CD4-positive, alpha-beta T cell treated with Interleukin-4 for 1 hour (primary cell): Measurements from ENCODE around the gene PPP1R1C.

Source experiments
- DNase-seq, 2 donors: peaks; one replicate each; pipeline ENCODE4 v3.0.0-alpha.2; 2020 to 2022

PPP1R1C gene

DNA sequence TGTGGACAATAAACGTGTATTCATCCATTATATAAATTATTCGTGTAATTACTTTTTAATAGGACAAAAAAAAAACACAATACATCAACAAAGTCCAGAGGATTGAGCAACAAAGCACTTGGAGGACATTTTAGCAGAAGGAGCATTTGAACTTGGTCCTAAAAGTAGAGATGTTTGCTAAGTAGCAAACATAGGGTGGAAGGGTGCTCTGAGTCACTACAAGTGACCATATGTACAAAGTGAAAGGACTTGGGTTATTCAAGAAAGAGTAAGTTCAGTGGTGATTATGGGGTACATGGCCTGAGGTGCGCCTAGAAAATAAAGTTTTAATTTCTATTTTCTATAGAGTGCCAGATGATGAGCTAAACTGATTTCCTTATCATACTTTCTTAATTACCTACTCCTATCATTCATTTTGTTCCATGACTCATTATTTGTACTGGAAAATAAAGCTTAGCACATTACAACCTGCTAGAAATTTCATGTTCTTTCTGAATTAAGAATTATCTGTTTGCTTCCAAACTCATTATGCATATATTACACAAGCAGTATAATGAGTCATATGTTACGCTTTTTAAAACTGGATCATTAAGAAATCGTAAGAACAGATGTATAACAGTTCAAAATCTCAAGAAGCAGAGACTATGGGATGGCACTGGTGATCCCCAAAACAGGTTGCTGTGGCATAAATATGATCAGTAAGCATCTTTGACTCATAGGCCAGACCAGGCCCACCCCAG, 13.1 kb upstream of the PPP1R1C start:
- DNase-seq = no peak

DNA sequence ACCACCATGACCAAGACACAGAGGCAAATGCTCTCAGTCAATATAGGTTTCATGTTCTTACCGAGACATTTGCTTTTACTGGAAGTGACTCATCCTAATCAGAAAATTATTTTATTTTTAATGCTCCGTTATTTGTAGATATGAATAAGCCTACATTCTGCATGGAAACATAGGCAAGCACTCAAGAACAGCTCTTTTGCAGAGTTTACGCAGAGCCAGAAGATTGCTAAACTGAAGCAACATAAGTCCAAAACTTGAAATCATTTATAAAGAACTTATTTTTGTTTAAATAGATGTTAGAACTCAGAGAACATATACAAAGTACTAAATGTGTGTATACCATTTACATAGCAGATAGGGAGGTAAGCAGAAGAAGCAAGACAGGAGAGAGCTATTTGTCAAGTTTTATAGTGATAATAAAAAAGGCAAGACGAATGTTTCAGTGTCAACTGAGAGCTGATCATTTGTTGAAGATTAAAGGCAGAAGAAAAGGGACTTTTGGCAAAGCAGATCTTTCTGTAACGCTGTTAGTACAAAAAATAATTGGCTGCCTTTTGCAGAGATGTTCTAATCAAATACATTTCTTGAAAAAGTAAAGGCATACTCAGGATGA, 12.4 kb upstream of the PPP1R1C start:
- DNase-seq = no peak

DNA sequence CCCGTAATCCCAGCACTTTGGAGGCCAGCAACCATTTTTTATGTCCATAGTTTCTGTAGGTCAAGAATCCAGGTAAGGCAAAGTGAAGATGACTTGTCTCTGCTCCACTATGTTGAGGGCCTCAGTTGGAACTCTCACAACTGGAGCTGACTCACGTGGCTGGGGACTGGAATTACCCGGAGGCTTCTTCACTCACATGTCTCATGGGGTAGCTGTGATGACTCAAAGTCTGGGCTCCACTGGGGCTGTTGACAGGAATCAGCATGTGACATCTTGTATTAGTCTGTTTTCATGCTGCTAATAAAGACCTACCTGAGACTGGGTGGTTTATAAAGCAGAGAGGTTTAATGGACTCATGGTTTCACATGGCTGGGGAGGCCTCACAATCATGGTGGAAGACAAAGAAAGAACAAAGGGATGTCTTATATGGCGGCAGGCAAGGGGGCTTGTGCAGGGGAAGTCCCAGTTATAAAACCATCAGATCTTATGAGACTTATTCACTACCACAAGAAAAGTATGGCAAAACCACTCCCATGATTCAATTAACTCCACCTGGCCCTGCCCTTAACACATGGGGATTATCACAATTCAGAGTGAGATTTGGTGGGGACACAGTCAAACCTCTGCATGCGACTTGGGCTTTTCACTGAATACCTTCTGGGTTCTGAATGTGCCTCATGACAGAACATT, 7.8 kb upstream of the PPP1R1C start:
- DNase-seq = no peak

DNA sequence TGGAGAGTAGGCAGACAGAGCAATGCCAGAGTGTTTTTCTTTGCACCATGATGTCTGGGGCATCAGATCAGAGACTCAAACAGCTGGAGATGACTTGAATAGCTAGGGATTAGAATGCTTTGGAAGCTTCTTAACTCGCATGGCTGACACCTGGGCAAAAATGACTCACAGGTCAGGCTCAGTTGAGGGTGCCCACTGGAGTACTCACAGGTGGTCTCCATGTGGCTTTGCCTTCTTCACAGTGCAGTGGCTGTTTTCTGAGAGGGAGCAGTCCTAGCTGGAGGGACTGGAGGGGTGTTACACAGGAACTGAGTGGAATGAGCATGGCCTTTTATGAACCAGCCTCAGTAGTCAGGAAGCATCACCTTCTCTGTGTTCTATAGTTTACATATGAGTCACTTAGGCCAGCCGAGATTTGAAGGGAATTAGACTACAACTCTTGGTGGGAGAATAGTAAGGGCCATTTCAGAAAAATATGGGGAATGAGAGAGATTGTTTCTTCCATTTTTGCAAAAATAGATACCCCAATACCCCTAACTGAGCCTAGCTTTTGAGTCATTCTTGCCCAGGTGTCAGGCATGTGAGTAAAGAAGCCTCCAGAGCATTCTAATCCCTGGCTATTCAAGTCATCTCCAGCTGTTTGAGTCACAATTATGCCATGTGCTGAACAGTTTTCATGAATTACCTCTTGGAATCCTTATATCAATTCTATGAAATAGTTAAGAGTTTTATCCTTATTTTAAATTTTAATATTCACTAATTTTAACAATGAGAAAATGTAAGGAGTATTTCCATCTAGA, 7.1 kb upstream of the PPP1R1C start:
- no peak for DNase-seq

DNA sequence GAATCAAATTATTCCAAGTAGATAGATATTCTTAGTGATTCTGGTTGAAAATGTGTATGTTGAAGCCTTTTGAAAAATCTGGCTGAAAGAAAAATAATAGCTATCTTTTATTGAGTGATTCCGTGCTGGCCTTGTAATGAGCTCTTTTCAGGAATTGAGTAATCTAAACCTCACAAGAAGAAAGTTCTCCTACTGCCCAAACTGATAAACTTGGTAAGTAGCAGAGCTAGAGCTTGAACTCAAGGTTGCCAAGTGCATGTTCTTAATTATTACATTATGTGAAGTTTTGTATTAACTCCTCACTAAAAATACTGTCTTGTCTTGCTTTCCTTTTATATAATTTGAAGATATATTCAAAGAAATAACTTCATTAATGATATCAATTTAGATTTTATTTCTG, 1.6 kb upstream of the PPP1R1C start:
- no peak for DNase-seq

DNA sequence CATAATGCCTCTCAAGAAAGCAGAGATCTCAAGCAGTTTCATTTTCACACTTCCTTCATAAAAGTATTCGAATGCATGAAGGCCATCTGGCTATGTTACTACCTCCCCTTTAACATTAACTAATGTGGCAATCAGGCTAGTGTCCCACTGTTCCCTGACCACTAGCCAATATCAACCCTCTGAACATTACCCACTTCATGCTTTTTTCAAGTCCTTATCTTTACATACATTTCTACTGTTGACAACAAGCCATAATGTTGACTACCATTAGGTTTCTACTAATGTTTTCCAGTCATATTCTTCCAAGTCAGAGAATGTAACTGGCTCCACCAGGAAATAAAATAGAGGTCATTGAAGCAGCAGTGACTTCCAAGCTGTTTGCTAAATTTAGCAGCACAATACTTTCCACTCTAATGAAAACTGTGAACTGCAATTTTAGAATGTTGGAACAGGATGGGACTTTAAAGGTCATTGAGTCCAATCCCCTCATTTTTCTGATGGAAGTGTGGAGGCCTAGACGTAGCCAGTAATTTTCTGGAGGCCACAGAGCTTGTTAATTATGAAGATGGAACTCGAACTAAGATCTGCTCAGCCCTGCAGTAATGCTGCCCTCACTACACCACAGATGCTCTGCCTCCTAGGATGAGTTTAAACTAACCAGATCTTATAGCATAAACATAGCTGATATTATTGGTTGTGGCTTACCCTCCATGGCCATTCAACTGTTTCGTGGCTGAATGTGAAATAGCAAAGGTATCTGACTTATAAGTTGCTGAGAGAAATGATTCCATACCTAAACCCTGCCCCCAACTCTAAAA, 630 bp upstream of the PPP1R1C start:
- DNase-seq = no peak

DNA sequence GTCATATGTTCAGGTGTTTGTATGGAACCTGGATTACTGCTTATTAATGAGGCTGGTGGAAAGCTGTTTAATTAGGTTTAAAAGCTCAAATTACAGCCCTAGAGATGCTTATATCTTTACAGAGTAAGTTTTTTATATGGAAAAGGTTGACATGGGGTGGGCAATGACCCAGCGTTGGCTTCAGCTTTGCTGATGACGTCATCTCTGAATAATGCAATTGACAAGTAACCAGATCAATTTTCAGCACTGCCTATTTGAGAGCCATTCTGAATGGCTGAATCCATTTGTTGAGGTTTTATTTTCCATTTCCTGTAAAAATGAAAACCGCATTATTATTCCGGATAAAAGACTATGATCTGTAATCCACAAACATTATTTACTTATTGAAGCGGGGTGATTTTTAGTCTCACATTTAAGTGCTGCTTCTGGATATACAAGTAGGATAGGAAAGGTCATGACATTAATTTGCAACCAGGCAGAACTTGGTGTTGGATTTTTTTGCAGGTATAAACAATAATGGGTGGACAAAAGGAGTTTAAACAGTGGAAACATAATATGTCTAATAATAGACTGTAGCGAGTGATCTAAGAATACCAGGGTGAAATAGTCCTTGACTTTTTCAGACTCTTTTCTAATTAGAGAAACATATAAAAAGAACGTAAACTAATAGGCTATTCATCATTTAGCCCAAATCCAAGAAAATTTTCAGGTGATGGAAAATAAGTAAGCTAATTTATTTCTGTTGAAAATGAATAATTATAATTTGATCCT, 2.7 kb downstream of the PPP1R1C start:
- DNase-seq = no peak

DNA sequence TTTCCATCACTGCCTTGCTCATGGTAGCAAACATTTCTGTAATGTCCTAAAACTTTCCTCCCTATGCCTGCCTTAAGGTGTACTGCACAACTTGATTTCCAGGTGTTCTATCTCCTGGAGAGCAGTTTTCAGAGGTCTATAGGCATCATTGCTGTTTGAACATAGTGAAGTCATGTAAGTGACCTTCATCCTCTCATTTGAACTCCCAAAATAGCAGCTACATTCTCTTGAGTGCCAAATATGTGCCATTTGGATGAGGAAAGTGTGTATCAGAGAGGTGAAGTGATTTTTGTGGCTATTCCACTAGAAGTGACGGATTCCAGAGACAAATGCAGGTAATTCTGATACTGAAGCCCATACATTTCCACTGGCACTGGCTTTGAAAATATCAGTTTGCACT, 3.4 kb downstream of the PPP1R1C start:
- no peak for DNase-seq

DNA sequence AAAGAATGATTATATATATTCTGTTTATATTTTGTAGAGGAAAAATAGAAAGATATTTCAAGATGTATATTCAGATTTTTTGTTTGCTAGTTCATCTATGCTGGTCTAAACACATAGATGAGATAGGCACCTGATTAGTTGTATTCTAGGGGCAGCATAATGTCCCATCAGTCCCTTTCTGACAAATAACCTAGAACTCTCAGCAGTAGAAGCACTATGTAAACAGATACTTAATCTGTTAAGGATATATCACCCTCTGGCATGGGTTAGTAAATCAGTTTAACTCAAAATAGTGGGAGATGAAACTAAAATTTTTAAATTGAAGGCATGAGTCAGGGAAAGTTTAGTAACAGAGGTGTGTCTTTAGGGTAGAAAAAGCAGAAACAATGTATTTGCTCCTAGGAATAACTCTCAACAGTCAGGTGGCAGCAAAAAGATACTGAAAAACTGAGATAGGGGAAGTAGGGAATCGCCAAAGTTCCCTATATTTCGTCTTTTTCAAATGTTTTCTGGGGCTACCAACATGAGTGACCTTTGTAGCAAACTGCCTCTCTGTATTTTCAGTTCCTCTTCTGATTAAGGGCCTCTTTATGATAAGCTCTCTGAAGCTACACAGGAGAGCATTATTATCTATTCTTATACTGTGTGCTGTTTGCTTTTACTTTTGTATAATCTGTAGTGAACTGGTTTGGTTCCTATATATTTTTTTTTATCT, 5.7 kb downstream of the PPP1R1C start:
- peak in 1 of 2 donors; percentile 15 for DNase-seq

DNA sequence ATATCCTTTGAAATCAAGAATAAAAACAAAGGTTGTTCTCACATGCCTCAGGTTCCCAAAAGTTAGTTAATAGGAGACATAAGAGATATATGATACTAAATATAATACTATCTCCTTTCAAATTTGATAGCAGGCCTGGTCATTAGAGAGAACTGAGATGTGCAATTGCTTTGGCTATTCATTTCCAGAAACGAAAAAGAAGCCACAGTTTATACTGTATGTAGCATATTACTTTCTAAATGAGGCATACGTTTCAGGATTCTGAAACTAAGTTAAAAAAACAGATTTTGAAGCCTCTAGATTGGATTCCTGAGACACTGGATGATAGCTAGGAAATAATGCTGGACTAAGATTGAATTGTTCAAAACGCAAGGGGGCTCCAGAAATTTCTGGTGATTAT, 7.1 kb downstream of the PPP1R1C start:
- DNase-seq = no peak

DNA sequence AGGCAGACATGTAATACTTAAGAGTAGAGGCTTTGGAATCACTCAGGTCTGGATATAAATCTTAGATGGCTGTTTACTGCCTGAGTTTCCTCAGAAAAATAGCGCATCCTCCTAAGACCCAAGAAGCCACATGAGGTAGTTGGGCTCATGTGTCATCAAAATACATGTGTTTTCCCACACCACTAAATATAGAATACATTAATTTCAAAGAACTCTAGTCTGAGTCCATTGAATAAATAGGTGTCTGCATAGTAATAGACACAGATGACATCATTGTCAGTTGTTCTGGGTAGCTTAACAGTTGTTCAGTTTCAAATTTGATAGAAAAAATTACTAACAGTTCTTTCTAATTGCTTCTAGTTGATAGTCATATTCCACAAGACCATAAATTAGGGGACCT, 9.6 kb downstream of the PPP1R1C start:
- DNase-seq = no peak

DNA sequence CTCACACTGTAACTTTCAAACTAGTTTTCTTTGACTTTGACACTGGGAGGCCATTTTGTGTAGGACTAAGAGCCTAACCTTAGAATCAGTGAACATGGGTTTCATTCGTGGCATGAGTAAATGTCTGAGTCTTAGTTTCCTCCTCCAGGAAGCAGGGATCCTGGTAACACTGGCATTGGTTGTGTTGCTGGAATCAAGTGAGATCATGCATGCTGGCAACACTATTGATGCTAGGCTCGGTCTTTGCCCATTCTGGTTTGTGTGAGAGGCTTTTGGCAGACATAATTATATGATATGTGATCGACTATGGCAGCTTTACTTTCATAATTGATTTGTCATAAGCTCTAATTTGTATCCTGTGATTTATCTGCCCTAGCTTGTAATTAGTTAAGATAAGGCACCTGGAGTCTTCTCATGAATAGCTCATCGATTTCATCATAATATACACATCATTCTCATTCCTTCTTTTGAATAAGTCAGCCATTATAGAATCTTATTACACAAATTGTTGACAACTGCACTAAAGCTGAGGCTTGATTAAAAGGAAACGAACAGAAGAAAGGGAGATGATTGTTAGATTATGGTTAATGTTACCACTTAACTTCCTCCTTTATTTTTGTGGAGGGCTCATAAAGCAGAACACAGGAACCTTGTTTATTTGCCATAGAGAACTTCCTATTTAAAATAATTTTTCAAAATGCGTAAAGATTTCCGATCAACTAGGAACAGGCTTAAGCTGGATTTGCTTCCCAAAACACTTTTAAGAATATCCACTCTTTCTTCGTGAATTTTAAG, 12.6 kb downstream of the PPP1R1C start:
- DNase-seq = no peak

DNA sequence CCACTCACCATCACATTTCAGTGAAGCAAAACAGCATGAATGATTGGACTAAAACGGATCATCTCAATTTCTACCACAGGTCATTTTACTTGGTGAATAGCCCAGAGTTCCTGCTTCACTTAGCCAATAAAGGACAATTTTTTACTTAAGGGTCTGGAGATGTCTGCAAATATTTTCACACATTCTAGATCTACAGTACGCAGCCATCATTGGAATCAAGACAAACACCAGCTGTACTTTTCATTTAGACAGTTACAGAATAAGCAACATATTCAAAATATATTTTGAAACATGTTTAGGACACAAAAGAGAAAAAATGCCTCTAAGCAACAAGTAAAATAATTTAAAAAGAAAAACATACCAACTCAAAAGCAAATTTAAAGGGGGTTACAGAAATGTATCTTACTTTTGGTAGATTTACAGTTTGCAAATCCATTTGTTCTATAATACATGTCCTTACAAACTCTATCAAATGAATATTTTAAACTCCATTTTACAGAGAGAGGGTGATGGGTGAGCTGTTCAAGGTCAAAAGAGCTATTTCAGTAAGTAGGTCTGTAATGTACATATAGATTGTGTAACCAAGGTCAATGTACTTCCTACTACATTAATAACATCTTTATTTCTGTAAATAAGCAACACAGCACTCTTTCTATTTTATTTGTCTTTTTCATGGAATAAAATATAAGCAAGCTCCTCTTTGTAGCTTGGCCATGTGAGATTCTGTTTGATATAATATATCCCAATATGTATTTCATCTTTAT, 13.4 kb downstream of the PPP1R1C start:
- DNase-seq = no peak

DNA sequence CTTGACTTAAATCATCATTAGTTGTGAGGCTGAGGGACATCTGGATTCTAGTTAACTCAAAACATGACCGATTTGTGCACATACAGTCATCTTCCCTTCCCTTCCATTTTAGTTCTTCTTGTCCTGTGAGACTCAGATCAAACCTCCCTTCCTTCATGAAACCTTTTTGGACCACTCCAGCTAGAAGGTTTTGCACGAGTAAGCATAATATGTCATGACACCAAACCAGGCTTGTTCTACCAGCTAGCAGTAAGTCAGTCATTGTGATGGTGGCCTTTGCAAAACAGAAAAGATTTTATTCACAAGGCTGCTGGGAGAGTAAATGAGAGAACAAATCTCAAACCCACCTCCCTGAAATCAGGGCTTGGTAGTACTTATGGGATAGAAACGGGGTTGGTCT, 14.3 kb downstream of the PPP1R1C start:
- DNase-seq = no peak

DNA sequence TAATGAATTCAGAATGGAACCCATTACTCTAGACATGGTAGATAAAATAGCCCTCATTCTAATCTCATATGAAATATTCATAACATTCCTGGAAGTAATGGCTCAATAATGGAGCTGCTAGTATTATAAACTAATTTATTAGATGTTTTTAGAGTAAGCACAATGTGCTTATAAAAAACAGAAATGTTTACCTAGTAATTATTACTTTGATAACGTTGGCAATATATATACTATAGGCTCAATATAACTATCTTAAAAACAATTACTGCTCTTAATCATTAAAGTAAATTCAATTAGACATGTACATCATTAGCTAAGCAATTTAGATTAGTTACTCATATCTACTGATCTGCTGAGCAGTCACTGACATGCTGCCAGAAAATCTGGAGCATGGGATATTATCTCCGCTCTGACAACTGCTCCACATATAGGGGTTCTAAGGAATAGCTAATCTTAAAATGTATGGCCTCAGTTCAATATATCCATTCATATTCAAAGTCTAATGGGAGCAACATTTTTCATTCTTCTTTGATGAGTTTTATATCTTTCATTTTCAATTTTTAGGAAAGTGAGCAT, 19.4 kb downstream of the PPP1R1C start:
- DNase-seq = no peak

DNA sequence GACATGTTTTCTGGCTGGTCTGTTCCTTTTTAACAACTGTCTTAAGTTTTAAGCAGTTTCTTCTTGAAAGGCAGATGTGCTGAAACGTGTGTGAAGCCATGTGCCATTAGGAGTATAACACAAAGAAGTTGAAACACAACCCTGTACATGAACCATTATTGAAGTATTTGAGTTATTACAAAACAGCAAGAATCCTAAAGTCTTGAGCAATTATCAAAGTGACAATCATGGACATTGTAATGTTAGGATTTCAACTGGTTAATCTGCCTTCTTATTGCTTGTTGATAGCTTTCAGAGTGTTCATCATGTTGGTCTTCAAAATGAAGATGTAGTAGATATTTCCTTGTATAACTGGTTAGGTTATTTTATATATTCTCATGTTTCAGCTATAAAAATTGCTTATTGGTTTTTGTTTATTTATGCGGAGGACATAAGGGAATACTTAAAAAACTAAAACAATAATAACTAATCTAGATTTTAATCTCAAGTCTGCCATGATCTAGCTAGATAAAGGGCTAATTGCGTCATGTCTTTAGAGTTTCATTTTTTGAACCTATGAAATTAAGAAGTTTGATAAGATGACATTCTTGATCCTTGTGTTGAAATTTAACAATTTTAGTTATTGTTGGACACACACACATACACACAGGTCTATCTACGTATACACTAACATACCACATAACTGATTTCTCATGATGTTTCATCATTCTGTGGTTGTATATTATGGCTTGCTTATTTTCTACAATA, 21.1 kb downstream of the PPP1R1C start:
- DNase-seq = no peak

DNA sequence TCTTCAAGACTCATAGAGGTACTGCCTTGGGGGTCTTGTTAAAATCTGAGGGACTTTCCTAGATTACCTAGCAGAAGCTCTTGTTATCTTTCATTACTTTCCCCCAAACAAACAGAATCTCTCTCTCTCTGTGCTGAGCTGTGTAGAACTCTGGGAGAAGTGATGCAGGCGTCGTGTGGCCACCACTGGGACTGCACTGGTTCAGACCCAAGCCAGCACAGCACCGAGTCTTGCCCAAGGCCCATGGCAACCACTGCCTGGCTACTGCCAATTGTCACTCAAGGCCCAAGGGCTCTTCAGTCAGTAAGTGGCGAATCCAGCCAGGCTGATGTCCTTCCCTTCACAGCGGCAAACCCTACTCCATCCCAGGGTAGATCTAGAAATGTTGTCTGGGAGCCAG, 28.6 kb downstream of the PPP1R1C start:
- DNase-seq = no peak
